GM19324 (cell line): ENCODE measurements around the gene NAALADL2.

Experiments
- ATAC-seq: cut with Tn5 transposase; IDR thresholded peaks from one replicate; pipeline ENCODE4 v1.9.1; 2021; ENCODE audit warnings: mild to moderate bottlenecking, moderate library complexity; ENCODE audit not compliant: unreplicated experiment, low FRiP score

NAALADL2 gene

DNA sequence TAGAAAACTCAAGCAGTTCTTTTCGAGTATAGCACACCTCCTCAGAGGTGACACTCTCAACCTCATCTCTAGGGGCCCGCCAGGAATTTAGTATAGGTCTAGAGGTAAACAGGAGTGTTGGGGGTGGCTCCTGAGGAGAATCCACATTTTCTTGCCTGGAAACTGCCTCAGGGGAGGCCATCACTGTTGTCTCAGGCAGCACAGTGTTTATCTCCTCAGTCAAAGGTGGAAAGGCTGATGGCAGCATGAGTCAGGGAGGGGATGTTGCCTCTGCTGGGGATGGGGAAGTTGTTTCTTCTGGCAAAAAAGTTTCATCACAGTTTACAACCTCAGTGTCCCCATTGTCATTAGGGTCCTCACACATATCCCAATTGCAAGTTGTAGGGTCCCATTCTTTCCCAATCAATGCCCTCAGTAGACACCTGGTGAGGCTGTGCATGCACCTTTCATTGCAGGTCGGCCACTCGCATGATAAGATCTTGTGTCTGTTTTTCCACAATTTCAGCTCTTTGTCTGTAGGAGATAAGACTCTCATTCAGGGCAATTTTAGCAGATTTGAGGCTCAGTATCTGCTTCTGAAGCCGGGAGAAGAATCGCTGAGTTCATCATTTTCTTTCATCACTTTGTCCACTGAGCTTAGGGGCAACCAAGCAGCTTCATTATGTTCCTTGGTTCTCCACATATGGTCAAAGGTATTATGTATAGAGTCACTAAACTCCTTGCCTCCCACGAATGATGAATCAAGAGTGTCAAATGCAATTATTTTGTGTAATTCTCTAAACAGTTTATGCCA is 25.8 kb downstream of the NAALADL2 start:
- no peak for ATAC-seq

GRCh38 chr3:174891524-174892203 is 32.5 kb downstream of the NAALADL2 start:
- ATAC-seq = no peak

- ATAC-seq = no peak
Measured at GRCh38 chr3:174907027-174907426, 47.9 kb downstream of the NAALADL2 start.

DNA sequence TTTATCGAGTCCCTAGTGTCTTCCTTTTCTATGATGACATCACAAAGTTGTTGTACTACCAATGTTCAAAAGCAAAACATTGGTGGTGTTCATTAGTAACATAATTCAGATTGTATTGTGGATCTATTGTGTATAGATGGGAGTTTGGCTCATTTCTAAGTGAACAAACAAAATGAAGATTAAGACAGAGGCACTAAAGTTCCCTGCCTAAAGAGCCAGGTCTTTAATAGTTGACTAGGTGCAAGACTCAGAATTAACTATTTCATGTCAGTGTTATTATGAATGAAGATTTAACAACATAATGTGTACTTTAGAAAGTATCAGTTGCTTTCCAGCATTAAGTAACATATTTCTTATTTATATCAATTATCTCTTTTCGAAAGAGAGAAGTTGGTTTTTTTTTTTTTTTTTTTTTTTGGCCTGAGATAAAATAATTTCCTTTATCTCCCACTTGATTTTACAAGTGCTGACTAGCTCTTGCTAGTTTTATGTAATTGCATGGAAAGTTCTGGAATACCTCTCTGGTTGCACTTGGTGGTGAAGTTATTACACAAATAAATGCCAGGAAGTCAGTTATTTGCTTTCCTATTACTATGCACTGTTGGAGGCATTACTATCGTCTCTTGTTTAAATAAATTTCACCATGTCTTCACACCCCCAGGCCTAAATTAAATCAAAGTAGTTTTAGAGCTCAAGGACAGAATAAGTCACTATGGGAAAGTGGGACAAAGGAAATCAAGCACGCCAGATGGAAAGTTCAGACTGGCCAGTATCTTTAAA is 48.7 kb downstream of the NAALADL2 start:
- ATAC-seq = no peak

- no peak for ATAC-seq
Measured at GRCh38 chr3:174931473-174932353, 72.6 kb downstream of the NAALADL2 start.

DNA sequence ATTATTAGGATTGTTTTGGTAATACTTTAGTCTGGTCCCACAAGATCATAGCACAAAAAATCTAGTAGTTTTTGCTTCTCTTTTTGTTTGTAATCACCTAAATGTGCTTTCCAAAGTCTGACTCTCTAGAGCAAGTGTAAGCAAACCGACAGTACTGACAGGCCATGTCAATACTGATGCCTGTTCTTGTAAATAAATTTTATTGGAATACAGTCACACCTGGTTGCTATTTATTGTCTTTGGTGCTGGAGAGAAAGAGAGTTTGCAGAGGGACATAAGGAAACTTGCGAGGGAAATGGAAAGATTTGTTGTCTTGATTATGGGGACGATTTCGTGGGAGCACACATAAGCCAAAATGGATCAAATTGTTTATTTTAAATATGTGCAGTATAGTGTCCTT is 77.5 kb downstream of the NAALADL2 start:
- ATAC-seq = no peak

DNA sequence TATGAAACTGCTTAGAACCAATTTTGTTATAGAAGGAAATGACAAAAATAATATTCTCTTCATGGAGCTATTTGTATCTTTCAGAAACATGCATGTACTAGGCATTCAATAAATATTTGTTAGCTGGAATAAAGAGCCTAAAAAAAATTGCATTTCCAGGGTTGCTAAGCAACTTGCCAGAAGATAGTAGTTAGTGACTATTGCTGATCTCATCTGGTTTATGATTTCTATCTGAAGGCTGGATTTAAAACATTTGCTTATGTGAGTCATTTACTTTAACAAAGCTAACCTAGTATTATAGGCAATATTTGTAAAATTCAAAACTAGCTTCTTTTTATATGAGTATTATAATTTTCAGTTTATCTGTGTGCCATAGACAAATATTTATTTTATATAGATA is 78.3 kb downstream of the NAALADL2 start:
- no peak for ATAC-seq

GRCh38 chr3:174938102-174938501 is 79.0 kb downstream of the NAALADL2 start:
- no peak for ATAC-seq

DNA sequence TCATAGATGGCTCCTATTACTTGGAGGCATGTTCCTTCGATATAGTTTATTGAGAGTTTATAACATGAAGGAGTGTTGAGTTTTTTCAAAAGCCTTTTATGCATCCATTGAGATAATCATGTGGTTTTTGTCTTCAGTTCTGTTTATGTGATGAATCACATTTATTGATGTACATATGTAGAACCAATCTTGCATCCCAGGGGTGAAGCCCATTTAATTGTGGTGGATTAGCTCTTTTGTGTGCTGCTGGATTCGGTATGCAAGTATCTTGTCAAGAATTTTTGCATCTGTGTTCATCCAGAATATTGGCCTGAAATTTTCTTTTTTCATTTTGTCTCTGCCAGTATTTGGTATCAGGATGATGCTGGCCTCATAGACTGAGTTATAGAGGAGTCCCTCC is 81.0 kb downstream of the NAALADL2 start:
- ATAC-seq = no peak

DNA sequence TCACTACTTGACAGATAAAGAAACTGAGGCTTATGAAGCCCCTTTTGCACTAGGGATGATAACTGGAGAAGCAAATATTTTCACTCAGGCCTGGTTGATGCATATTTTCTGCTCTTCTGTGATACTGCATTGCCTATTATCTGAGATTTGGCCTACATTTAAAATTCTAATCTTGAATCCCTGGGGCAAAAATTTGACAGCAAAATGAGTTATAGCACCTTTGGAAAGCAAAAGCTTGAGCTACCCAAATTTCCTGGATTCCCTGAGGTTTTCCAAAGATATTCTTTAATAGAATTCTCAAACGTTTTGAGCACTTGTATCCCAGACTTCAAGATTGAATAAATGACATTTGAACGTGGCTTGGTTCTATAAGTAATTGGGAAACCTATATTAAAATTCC is 86.1 kb downstream of the NAALADL2 start:
- ATAC-seq = no peak

DNA sequence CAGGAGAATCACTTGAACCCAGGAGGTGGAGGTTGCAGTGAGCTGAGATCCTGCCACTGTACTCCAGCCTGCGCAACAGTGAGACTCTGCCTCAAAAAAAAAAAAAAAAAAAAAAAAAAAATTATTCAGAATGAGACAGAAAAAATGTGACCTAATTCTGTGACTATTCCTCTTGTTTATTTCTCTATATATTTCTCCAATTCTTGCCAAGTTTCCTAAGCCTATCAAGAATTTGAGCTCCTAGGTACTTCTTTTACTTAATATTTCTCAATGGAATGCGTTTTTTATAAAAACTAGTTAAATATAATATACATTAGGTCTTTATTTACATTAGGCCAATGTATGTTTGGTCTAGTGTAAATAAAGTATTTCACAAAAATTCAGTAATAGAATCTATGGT is 86.8 kb downstream of the NAALADL2 start:
- no peak for ATAC-seq

DNA sequence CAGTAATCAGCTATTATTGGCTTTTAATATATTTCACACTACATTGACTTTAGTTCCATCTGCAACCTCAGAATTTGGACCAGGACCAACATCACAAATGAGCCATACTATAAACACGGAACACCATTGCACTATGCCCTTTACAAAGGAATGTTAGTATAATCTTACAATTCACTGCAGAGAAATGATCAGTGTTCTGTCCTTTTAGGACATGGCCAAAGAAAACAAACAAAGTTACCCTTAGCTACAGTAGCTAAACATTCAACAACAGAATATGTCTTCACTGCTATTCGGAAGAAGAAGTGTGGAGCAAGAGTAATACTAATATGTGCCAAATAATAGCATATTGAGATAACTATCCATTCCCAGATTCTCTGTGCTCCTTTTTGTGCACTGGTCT is 90.4 kb downstream of the NAALADL2 start:
- ATAC-seq = no peak

DNA sequence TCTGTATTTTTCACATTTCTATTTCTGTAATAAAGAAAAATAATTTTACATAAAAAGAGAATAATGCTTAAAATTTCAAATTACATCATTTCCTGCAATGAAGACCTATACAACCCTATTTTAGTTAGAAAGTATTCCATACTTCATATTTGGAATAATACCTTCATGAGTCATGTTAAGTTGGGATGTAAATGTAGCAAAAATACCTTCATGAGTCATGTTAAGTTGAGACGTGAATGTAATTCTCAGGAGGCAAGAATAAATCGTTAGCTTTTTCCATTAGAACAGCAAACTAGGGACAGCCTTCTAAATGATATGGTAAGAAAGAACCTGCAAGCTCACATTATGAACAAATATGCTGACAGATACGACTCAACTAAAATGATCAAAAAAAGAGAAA is 91.9 kb downstream of the NAALADL2 start:
- ATAC-seq = no peak

- ATAC-seq = no peak
Measured at GRCh38 chr3:174951498-174952005, 92.4 kb downstream of the NAALADL2 start.

- ATAC-seq = no peak
Measured at GRCh38 chr3:174953068-174953467, 93.9 kb downstream of the NAALADL2 start.

DNA sequence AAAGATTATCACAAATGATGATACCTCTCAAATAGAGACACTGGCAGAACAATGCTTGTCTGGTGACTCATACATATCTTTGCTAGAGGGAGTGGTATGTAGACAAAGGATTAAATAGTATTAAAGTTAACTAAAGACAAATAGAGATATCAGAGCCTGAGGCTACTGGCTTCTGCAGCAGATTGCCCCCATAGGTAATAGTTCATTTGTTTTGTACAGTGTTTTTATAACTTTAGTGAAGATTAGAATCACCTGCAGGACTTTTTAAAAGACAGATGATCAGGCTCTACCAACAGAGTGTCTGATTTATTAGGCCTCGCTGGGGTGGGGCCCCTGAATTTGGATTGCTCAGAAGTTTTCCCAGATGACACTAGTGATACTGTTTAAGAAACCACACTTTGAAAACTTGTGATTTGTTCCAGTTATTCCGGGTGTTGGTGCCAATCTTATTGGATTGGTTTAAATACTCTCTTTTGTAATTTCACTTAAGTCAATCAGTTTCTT is 96.4 kb downstream of the NAALADL2 start:
- ATAC-seq = no peak

GRCh38 chr3:174957081-174957480 is 97.9 kb downstream of the NAALADL2 start:
- no peak for ATAC-seq

DNA sequence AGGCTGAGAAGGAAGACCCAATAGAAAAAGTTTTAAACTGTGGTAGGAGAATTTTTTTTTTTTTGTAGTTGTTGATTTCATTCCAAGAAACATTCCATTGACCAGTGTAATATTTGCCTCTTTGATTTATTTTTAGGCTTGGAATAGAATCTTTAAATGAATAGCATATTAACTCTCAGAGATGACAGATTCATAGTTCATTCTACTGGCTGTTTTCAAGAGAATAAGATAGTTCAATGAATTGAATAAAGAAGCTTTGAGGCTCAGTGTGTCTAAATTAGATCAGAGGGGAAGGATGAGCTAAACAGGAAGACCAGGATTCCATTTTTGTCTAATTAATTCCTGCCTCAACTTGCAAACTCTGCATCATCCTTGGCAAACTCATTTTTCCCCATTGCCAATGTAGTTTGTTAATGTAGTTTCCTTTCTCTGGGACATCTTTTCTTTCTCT is 98.4 kb downstream of the NAALADL2 start:
- ATAC-seq = no peak

- ATAC-seq = no peak
Measured at GRCh38 chr3:174958671-174959328, 99.7 kb downstream of the NAALADL2 start.
